ENCODE results near the gene ZNF264.
A peak's percentile ranks its signal among the peaks of the same experiment; 100 is the strongest.
"Not testable (repeated sequence)": the region's sequence is repeated elsewhere in the genome, so short reads cannot be mapped to it uniquely, and the experiment has no call there.

The ZNF264 gene

DNA sequence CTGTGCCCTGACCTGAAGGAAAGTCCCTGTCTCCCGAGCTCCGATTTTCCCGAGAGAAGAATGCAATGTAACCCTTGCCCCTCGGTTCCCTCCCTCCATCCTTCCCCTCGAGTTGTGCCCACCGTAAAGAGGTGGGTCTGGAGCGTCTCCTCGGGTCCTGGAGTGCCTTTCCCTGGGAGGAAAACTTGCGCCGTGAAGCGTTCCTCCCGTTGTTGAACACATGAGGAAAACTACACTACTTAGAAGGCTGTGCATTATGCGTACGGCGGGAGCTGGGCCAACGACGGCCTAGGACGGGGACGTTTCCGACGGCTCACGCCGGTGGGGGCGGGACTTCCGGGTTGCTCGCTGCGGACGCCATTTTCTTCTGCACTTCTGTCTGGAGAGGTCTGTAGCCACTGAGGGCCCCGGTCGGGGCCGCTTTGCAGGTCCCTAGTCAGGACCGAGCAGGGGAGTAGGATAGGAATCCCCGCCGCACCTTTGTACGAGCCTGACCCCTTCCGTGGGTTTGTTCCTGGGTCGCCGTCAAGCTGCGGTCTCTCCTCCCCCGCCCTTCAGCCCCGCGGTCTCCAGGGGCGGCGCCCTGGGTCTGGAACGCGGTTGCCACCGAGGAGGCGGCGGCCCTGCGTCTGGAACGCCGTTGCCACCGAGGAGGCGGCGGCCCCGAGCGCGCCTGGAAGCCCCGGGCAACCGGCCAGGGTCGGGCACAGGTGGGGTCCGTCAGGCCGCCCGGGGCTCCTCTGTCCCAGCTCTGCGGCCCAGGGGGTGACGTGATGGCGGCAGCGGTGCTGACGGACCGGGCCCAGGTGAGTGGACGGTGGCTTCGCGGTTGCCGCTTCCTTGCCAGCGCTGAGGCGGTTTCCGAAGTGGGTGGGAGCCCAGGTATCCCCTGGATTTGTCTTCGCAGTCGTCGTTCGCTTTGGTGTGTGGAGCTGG lies at the start of gene ZNF264:
Gene ZNF264, plus strand, starts transcription at position 360 of the 936 bp plus-strand sequence. Its CDS starts 414 bp downstream, at position 774.
- peak; percentile 90 for DNase-seq

DNA sequence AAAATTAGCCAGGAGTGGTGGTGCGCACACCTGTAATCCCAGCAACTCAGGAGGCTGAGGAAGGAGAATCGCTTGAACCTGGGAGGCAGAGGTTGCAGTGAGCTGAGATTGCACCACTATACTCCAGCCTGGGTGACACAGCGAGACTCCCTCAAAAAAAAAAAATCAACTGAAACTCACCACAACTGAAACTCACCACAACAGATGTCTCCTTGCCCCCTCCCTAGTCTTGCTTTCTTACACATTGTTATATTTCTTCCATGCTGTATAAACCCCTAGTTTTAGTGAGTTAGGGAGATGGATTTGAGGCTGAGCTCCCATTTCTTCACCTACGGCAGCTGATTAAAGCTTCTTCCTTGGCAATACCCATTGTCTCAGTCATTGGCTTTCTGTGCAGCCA lies 49.6 kb upstream of the ZNF264 start:
- DNase-seq: no peak

DNA sequence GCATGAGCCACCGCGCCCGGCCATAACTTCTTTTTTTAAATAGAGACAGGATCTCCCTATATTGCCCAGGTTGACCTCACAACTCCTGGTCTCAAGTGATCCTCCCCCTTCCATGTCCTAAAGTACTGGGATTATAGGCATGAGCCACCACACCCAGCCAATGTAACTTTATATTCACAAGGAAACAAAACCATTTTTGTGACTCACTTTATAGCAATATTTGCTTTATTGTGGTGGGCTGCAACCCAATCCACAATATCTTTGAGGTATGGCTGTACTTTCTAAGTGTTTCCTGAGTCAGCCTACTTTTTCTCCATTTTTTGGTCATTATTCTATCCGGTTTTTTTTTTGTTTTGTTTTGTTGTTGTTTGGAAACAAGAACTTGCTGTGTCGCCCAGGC lies 38.4 kb upstream of the ZNF264 start:
- DNase-seq: no peak

DNA sequence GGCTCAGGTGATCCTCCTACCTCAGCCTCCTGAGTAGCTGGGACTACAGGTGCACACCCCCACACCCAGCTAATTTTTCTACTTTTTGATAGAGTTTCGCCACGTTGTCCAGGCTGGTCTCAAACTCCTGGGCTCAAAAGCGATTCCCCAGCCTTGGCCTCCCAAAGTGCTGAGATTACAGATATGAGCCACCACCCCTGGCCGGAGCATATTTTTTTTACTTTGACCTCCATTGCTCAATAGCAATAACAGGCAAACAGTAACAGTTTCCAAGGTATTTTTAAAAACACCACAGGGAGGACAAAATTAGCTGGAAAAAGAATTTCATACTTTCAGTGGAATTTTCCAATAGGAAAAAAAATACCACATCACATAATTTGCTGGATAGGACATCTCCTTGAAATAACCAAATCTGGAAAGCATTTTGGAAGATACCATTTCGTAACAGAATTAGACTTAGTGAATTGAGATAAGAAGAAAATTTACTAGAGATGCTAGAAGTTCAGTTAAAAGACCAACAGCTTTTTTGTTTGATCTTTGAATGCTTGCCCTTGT lies 29.2 kb upstream of the ZNF264 start:
- no peak for DNase-seq

DNA sequence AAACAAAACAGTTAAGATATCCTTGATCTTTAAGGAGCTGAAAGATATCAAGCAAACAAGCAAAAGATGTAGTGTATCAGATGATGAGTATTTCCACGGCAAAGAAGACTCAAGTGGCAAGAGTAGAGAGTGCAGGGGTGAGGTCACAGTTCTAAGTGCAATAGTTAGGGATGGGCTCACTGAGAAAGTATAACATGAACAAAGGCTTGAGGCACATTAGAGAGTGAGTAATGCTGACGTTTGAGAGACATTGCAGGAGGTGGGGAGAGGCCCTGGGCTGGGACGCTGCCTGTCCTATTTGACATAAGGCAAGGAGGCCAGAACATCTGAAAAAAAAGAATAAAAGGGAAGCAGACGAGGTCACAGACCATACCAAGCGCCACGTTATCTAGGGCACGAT lies 25.5 kb upstream of the ZNF264 start:
- no peak for DNase-seq

DNA sequence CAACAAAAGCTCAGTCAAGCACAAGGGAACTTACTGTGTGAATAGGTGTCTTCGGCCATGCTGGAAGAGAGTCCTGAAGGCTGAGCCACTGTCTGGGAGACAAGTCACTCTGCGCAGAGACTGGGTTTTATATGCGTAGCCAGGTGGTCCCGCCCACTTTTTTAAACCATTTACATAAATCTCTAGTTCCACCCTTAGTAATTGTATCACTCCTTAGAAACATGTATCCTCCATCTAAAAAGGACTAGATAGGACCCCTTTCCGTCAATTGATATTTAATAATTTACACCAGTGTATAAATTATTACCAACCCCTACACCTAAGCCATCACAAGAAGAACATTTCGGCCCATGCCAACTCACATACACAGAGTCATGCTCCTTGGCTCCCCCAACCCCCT lies 23.9 kb upstream of the ZNF264 start, which contains the start of gene DUXA:
Gene DUXA, minus strand, starts transcription at position 101 of the 400 bp plus-strand sequence. Its CDS starts 42 bp downstream, at position 59.
- DNase-seq: no peak

DNA sequence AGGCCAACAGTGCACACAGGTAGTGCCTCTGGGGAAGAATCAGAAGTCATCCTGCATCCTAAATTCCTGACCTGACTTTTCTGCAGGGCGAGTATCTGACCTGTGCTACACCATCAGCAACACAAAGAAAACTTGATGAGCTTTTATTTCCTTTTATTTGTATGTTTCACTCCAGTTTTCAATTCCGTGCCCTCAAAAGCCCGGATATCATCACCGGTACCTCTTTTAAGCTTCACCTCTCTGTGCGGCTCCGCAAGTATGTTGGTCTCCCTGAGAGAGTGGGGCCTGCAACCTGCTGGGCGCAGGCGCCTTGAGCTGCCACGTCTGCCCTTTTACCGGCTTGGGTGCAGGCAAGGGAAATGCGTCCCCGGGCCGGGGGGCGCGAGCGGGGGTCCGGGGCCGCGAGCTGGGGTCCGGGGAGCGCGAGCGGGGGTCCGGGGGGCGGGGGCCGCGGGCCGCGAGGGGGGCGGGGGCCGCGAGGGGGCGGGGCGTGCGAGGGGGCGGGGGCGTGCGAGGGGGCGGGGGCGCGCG lies 19.7 kb upstream of the ZNF264 start:
- DNase-seq: peak; percentile 40

DNA sequence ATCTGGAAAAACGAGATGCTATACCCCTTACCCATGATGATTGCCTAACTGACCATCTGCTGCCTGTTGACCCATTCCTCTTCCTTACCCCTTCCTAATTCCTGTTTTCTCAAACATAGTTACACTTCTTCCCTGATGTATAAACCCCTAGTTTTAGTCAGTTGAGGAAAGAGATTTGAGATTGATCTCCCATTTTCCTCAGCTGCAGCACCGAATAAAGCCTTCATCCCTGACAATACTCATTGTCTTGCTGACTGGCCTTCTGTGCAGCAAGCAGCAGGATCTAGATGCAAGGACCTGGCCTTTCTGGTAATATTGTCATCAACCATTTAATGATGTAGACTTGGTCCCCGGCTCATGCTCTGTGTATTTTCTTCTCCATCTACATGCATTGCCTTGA lies 999 bp upstream of the ZNF264 start:
- no peak for DNase-seq

DNA sequence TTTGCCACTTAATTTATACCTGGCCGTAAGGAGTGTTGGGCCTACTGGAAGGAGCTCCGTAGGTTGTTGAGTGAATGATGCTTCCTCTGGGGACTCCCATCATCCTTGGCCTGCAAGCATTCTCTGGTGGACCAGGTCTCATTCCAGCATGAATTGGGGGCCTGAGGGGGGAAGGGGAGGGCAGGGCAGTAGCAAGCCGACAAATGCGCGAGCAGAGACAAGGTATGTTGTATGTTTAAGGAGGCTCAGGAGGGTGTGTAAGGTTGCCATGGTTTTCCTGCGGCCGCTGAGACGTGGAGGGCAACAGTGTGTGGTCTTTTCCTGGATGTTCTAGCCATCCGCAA lies 749 bp downstream of the ZNF264 start:
- DNase-seq: no peak

DNA sequence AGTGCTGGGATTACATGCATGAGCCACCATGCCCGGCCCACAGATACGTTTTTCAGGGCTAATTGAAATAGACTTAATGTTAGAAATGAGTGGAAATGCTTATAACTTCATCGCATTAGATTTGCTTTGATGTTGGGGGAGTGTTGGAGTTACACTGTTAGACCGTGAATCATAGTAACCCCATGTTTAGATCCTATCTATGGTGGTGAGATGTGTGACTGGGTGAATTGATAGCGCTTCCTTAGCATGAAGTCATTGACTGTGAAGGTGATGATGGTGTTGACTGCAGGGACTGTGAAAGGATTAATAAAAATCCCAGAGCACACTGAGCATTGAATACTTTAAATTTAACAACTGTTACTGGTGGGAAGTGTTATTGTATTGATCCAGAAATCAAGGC lies 1.7 kb downstream of the ZNF264 start:
- DNase-seq: no peak

DNA sequence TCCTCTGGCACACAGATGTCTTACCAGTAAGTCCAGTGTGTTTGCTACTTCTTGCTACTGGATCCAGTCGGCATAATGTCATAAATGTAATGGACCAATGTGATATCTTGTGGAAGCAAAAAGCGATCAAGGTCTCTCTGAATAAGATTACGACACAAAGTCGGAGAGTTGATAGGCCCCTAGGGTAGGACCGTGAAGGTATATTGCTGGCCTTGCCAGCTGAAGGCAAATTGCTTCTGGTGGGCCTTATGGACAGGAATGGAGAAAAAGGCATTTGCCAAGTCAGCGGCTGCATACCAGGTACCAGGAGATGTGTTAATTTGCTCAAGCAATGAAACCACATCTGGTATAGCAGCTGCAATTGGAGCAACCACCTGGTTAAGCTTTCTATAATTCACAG lies 6.6 kb downstream of the ZNF264 start:
- not testable (repeated sequence) for DNase-seq

DNA sequence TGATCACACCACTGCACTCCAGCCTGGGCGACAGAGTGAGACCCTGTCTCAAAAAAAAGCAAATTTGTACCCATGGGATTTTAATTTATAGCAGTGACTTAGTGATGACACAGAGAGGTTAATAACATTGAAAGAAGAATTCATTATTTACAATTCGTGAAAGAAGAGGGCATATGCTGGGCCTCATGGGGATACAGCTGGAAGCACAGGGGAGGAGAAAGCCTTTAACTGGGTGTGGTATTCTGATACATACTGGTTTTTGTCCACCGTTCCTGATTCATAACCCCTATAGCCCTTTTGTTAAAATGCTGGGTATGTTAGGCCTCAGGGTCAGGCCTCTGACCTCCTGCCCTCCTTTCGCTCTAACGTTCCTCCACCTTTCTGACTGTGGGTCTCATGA lies 10.9 kb downstream of the ZNF264 start:
- no peak for DNase-seq

DNA sequence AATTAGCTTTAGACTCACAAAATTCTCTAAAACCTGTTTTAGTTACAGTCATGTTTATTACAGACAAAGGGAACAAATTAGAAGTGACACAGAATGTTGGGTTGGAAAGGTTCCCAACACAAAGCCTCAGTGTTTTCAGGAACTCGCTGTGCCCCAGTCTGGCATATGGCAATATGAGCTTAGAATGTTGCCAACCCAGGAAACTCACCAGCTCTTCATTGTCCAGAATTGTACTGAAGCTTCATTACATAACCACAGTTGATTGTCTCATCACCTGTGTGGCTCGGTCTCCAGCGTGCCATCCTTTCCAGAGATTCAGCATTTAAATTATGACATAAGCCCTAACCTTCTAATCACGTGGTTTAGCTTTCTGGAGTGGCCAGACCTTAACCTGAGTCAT lies 19.1 kb downstream of the ZNF264 start:
- DNase-seq: no peak

DNA sequence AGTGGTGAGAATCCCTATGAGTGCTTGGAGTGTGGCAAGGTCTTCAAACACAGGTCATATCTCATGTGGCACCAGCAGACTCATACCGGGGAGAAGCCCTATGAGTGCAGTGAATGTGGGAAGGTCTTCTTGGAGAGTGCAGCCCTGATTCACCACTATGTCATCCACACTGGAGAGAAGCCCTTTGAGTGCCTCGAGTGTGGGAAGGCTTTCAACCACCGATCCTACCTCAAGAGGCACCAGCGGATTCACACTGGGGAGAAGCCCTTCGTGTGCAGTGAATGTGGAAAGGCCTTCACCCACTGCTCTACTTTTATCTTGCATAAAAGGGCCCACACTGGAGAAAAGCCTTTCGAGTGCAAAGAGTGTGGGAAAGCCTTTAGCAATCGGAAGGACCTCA lies 20.8 kb downstream of the ZNF264 start:
- DNase-seq: no peak

DNA sequence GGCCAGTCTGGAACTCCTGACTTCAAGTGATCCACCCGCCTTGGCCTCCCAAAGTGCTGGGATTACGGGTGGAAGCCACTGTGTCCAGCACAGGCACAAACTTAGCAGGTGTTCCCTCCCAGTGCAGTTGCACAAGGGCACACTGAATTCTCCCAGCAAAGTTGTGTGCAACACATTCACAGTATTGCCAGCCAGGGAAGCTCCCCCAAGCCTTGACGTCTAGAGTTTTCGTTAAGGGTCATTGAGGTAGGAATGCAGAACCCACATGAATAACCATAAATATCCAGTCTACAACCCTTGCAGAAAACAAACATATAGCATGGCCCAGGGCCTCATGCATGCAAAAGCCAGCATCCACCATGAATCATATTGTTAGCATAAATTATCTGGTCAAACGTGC lies 36.2 kb downstream of the ZNF264 start:
- no peak for DNase-seq

DNA sequence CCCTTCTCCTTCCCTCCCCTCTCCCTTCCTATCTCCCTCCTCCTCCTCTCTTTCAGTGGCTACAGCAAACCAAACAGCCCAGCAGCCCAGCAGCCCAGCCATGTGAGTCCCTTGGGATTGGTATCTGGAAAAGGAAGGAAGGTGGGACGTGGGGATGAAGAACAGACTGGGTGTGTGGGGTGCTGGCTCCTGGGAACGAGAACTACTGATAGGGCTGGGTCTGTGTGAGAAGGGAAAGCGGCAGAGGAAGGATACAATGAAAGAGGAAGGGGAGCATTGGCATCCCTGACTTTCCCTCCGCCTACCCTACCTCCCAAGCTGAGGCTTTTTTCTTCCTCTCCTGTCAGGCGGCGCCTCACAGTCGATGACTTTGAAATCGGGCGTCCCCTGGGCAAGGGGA lies 40.4 kb downstream of the ZNF264 start:
- DNase-seq: no peak

DNA sequence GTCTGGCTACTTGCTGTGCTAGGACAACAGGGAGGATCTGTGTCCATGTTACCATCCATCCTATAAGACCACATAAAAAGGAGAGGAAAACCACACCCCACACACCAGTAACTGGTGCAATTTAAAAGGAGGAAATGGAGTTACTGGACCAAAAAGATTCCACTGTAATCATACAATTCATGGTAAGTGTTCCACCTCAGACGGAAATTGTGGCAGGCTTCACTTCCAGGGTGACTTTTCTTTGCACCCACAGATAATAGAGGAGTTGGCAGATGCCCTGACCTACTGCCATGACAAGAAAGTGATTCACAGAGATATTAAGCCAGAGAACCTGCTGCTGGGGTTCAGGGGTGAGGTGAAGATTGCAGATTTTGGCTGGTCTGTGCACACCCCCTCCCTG lies 41.9 kb downstream of the ZNF264 start:
- DNase-seq: no peak

DNA sequence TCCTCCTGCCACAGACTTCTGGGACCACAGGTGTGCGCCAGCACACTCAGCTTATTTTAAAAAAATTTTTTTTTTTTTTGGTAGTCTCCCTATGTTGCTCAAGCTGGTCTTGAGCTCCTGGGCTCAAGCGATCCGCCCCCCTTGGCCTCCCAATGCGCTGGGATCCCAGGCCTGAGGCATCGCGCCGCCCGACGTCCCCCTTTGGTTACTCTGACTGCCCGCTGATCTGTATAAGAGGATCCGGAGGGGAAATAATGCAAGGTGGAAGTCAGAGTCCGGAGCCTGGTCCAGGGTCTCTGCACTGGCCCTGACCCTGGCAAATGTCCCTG lies 48.6 kb downstream of the ZNF264 start:
- no peak for DNase-seq

DNA sequence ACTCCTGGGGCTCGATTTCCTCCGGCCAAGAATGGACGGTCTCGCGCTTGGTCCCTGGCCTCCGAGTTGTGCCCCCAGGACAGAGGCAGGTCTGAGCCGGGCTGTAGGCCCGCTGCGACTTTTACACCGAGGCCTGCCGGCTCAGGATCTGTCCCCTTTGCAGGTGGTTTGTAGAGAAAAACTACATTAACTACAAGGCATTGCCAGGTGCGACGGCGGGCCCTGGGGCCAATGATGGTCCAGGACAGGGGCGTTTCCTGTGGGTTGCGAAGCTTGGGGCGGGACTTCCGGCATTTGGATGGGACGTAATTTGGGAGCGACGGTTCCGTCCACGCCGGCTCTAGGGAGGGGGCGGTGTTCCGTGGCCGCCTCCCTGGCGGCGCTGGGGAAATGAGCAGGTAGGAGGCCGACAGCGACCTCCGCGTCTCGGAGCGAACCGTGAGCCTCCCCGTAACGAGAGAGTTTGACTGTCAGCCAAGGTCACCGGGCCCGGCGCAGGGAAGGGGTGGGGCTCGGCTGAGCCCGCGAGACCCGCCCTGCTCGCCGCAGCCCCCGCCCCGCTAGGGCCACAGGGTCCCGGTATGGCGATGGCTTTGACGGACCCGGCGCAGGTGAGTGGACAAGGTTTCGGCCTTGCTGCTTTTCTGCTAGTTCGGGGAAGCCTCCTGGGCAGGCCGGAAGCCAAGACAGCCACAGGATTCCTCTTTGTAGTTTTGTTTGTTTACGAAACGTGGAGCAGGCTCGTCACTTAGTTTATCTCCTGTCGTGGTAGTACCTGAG lies 49.2 kb downstream of the ZNF264 start, which contains the start of gene ZNF805:
Gene ZNF805, plus strand, starts transcription at position 322 of the 780 bp plus-strand sequence. Its CDS starts 260 bp downstream, at position 582.
- peak; percentile 92 for DNase-seq

DNA sequence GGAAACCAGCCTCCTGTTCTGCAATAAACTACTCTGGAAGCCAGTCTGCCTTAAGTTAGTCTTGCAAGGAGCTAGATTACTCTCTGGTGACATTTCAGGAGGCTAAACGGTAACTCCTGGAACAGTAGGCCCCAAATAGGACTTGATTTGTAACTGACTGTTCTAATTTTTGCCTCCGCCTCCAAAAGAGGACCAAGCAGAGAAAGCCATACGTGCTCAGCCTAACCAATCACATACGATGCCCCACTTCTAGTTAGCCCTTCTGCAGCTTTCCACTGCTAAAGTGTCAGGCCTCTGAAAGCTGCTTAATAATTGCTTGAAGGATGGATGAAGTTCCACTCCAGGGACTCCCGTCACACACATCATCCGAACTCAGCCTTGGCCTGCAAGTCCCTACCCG lies 49.9 kb downstream of the ZNF264 start:
- no peak for DNase-seq

DNA sequence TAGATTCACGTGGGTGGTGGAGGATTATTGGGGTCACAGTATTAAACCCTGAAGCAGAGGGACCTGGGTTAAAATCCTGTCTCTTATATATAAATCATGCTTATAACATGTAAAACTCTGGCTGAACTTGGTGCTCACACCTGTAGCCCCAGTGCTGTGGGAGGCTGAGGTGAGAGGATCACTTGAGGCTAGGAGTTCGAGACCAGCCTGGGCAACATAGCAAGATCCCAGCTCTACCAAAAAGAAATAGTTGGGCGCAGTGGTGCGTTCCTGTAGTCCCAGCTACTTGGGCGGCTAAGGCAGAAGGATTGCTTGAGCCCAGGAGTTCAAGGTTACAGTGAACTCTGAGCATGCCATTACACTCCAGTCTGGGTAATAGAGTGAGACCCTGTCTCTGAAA lies 51.5 kb downstream of the ZNF264 start:
- DNase-seq: no peak

DNA sequence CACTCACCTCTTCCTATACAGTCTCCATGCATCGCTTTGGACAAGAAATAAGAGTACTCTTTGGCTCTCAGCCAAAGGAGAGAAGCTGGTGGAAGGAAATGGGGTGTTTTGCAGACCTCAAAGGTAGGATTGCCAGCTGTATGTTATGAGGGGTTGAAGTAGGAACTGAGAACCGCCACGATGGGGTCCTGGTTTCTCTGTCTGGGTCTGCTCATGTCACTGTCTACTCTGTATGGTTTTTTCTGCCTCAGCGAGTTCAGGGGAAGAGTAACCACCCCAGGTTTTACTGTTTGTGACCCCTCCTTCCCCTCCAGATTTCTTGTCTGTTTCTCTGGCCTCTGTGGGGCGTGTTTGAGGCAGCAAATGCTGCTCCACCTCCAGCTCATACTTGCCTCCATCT lies 53.2 kb downstream of the ZNF264 start:
- no peak for DNase-seq

DNA sequence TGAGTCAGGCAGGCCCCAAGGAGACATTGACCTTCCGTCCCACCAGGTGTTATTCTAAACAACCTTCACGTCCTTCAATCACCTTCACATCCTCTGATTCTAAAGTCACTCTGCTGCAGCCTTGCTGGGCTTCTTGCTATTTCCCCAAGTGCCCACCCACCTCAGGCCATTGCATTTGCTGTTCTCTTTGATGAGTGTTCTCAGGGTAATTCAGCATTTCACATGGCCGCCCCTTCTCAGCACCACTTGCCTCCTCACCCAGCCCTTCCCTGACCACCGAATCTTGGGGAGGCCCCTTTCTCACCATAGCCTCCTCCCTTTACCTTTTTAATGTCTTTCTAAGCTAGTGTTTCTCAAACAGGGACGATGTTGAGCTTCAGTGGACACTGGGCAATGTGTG lies 53.8 kb downstream of the ZNF264 start:
- DNase-seq: no peak

DNA sequence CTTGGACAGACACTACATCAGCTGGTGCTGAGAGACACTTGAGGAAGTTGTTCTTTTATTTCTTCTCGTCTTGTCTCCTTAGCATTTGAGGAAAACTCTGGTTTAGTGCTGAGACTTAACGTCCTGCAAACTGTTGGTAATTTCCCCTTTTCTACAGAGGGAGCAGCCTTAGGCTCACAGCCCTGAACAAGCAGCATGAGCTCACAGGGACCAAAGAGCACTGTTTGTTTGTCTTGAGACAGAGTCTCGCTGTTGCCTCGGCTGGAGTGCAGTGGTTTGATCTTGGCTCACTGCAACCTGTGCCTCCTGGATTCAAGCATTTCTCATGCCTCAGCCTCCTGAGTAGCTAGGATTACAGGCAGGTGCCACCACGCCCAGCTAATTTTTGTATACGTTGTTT lies 54.7 kb downstream of the ZNF264 start:
- no peak for DNase-seq
